GM18870 (cell line): ENCODE data around the gene DNAH3.
"Not testable (repeated sequence)": the region's sequence is repeated elsewhere in the genome, so short reads cannot be mapped to it uniquely, and the experiment has no call there.

Source experiments
- ATAC-seq: cut with Tn5 transposase; IDR thresholded peaks from one replicate; pipeline ENCODE4 v1.9.1; 2021; ENCODE audit warnings: moderate library complexity; ENCODE audit not compliant: unreplicated experiment

DNAH3 gene

DNA sequence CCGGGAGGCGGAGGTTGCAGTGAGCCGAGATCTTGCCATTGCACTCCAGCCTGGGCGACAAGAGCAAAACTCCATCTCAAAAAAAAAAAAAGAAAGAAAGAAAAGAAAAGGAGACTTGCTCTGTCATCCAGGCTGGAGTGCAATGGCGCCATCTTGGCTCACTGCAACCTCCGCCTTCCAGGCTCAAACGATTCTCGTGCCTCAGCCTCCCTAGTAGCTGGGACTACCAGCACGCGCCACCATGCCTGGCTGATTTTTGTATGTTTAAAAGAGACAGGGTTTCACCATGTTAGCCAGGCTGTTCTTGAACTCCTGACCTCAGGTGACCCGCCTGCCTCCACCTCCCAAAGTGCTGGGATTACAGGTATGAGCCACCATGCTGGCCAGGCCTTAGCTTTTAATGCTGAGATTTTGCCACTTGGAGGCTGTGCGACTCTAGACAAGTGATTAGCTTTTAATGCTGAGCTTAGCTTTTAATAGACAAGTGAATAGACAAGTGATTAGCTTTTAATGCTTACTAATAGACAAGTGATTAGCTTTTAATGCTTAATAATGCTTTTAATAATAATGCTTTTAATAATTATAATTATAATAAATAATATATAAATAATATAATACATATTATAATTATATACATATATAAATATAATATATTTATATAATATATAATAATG lies 17.4 kb upstream of the DNAH3 start:
- ATAC-seq = no peak

GRCh38 chr16:21167360-21167759 lies 16.7 kb upstream of the DNAH3 start:
- no peak for ATAC-seq

- ATAC-seq = no peak
Measured at GRCh38 chr16:21166561-21166961, 15.9 kb upstream of the DNAH3 start.

DNA sequence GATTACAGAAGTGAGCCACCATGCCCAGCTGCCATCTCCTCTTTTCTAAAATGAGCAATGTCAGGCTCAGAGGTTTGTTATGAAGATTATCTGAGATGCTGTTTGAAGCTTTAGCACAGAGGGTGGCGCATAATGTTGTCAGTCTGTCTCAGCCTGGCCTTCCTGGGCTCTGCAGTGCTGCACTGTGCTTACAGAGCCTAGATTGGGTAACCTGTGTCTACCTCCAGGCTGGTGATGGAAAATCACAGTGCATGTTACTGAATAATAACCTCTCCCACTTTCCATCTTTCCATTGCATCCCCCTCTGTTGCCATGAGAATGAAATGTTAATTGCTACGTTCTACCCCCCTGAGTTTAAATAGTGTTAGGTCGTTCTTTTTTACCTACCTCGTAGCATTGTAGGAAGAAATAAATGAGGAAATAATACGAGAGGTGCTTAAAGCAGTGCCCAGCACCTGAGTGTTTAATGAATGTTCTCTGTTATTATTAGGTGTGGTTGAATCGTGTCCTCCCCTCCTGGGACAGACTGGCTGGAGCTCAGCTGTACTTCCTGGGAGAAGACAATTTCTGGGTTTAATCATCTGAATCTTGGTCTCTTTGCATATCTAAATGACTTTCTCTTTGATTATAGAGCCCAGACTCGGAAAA lies 14.0 kb upstream of the DNAH3 start:
- no peak for ATAC-seq

DNA sequence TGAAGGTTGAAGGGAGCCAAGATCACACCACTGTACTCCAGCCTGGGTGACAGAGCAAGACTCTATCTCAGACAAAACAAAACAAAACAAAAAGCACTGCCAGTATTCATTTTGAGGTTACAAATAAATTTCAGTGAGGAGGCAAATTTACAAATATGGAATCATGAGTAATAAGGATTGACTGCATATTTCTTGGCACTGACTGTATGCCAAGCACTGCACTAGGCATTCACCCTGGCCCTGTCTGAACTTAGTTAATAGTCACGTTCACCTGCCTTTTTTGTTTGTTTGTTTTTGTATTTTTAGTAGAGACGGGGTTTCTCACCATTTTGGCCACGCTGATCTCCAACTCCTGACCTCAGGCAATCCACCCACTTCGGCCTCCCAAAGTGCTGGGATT lies 12.9 kb upstream of the DNAH3 start:
- no peak for ATAC-seq

- no peak for ATAC-seq
Measured at GRCh38 chr16:21162661-21163151, 12.1 kb upstream of the DNAH3 start.

DNA sequence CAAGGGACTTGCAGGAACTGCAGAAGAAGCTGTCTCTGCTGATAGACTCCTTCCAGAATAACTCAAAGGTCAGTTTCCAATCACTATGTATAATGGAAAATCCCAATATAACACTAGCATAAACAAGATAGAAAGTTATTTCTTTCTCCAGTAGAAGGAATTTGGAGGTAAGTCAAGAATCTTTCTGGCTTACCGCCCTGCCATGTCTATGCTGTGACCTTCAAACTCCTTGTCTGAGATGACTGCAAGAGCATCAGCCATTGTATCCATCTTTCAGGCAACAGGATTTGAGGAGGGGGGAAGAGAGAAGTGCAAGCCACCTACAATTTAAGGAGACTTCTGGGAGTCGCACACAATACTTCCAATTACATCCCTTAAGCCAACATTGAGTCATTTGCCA lies 10.6 kb upstream of the DNAH3 start:
- ATAC-seq = no peak

DNA sequence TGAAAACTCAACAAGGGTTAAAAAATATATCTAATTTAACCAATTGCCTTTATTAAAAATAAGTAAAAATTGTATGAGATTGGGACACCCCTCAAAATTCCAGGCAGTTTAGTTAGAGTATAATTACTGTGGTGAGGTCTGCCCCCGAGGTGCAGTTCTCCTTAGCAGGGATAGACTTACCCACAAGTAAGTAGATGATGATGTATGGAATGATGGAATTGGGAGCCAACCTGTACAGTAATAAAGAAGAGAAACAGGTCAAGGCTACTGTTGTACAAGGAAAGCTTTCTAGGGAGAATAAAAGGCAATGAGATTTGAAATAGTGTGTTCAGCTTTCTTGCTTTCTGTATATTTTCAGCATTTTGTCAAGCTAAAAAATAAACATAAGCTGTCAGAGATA lies 9.6 kb upstream of the DNAH3 start:
- no peak for ATAC-seq

GRCh38 chr16:21159281-21159951 lies 8.8 kb upstream of the DNAH3 start:
- no peak for ATAC-seq

GRCh38 chr16:21158208-21159110 lies 7.8 kb upstream of the DNAH3 start, which contains the start of gene LDAF1:
LDAF1 (plus strand) TSS chr16:21158674; CDS start chr16:21161183, 2,509 bp downstream.
- no peak for ATAC-seq

DNA sequence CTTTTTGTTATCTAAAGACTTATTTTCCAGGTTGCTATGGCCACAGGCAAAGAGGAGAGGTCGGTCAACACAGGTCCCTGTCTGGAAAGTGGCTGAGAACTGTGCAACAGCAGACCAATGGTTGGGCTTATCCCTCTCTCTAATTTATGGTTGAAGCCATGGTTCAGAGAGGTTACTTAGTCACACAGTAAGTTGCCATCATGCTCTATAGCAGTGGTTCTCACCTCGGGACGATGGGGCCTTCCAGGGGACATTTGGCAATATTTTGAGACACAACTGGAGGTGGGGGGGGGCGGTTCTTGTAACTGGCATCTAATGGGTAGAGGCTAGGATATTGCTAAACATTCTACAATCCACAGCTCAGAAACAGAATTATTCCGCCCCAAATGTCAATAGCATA lies 7.0 kb upstream of the DNAH3 start:
- ATAC-seq = no peak

- no peak for ATAC-seq
Measured at GRCh38 chr16:21156767-21157467, 6.3 kb upstream of the DNAH3 start.

GRCh38 chr16:21156011-21156410 lies 5.4 kb upstream of the DNAH3 start:
- ATAC-seq = not testable (repeated sequence)

DNA sequence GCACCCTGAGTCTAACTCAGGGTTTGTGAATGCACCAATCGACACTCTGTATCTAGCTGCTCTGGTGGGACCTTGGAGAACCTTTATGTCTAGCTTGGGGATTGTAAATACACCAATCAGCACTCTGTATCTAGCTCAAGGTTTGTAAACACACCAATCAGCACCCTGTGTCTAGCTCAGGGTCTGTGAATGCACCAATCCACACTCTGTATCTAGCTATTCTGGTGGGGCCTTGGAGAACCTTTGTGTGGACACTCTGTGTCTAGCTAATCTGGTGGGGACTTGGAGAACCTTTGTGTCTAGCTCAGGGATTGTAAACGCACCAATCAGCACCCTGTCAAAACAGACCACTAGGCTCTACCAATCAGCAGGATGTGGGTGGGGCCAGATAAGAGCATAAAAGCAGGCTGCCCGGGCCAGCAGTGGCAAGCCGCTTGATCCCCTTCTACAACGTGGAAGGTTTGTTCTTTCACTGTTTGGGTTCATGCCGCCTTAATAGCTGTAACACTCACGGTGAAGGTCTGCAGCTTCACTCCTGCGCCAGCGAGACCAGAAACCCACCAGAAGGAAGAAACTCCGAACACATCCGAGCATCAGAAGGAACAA lies 2.6 kb upstream of the DNAH3 start:
- ATAC-seq = not testable (repeated sequence)

DNA sequence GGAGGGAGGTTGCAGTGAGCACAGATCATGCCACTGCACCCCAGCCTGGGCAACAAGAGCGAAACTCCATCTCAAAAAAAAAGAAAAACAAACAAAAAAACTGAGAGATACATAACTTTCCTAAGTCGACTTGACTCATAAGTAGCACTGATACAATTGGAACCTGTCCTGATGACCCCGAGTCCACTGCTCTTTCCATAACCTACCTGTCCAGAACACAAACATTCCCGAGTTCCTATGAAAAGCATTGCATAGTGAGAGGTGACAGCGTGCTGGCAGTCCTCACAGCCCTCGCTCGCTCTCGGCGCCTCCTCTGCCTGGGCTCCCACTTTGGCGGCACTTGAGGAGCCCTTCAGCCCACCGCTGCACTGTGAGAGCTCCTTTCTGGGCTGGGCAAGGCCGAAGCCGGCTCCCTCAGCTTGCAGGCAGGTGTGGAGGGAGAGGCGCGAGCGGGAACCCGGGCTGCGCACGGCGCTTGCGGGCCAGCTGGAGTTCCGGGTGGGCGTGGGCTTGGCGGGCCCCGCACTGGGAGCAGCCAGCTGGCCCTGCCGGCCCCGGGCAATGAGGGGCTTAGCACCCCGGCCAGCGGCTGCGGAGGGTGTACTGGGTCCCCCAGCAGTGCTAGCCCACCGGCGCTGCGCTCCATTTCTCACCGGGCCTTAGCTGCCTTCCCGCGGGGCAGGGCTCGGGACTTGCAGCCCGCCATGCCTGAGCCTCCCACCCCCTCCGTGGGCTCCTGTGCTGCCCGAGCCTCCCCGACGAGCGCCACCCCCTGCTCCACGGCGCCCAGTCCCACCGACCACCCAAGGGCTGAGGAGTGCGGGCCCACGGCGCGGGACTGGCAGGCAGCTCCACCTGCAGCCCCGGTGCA lies 1.7 kb upstream of the DNAH3 start:
- ATAC-seq = not testable (repeated sequence)

- ATAC-seq = no peak
Measured at GRCh38 chr16:21145738-21146137, 4.9 kb downstream of the DNAH3 start.

DNA sequence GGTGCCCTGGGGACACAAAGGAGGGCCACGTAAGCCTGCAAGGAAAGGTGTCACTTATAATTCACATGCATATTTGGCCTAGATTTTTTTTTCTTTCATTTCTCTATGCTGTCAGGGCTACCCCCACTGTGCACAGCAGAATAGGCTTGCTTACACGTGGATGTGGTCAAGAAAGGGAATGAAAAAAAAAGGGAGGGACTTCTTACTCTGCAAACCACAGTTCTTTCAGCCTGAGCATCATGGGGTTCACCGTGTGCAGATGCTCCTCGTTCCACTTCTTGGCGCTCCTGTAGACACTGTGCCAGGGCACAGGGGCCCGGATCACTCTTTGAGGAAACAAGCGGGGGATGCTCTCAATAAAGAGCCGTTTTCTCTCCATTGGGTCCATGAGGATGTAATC lies 16.6 kb downstream of the DNAH3 start:
- no peak for ATAC-seq

DNA sequence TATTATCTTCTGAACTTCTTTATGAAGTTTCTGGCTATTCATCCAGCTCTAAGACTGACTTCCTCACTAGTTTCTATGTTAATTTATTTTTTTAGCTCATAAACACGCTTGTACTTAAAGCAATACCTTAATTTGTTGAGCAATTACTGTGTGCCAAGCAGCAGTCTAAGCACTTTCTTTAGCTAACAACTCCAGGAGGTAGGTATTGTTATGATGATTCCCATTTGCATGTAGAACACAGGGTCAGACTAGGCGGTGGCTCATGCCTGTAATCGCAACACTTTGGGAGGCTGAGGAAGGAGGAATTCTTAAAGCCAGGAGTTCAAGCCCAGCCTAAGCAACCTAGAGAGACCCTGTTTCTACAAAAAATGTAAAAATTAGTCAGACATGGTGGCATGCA lies 19.8 kb downstream of the DNAH3 start:
- no peak for ATAC-seq

- no peak for ATAC-seq
Measured at GRCh38 chr16:21128991-21129390, 21.7 kb downstream of the DNAH3 start.
